ENCODE results near the gene THOC7.

Gene THOC7

DNA sequence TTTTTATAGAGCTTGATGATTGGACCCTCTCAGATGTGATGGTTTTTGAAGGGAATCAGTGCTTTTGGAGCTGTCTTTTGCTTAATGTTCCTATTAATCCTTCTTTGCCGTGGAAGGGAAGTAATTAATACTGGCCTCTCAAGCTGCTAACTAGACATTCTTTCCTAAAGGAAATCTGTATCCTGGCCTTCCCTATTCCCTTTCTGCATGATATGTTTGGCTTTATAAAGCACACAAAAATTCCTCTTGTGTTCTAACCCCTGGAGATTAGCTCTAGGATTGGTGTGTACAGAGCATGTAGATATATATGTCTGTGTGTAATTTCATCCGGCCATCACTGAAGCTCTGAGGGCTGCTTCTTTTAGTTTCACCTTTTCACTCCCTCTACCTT lies 7.0 kb upstream of the THOC7 start:
- Histone ChIP-seq H3K4me2 (ENCODE audit: low read length) (no peak overlapping the region), H3K36me3 (replicated peaks; ENCODE audit: low read depth, low read length) (peaks cover 20% of the 10 kb centered on the region), H3K9ac (ENCODE audit: low read length) (no peak overlapping the region), H3K4me1 (ENCODE audit: low read length) (peaks cover 14% of the 10 kb centered on the region), H4K20me1 (ENCODE audit: insufficient read depth, low read length) (peaks cover 56% of the 10 kb centered on the region), H3K9me3 (ENCODE audit: insufficient read depth, low read length) (no peaks in the 10 kb centered on the region), H3K27ac (ENCODE audit: low read length) (no peak overlapping the region), H2AFZ (ENCODE audit: low read depth, low read length) (no peak overlapping the region), H3K27me3 (ENCODE audit: low read depth, low read length) (no peaks in the 10 kb centered on the region), H3K79me2 (ENCODE audit: low read length) (peaks cover 95% of the 10 kb centered on the region), H3K4me3 (ENCODE audit: low read length) (no peak overlapping the region)
- no peak for TF ChIP-seq EZH2phosphoT487 (IDR thresholded peaks at IDR 0.05; ENCODE audit: low read depth)
- TF ChIP-seq, protein P1, sequence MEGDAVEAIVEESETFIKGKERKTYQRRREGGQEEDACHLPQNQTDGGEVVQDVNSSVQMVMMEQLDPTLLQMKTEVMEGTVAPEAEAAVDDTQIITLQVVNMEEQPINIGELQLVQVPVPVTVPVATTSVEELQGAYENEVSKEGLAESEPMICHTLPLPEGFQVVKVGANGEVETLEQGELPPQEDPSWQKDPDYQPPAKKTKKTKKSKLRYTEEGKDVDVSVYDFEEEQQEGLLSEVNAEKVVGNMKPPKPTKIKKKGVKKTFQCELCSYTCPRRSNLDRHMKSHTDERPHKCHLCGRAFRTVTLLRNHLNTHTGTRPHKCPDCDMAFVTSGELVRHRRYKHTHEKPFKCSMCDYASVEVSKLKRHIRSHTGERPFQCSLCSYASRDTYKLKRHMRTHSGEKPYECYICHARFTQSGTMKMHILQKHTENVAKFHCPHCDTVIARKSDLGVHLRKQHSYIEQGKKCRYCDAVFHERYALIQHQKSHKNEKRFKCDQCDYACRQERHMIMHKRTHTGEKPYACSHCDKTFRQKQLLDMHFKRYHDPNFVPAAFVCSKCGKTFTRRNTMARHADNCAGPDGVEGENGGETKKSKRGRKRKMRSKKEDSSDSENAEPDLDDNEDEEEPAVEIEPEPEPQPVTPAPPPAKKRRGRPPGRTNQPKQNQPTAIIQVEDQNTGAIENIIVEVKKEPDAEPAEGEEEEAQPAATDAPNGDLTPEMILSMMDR (IDR thresholded peaks at IDR 0.05; ENCODE audit: low read depth, low read length): no peak

DNA sequence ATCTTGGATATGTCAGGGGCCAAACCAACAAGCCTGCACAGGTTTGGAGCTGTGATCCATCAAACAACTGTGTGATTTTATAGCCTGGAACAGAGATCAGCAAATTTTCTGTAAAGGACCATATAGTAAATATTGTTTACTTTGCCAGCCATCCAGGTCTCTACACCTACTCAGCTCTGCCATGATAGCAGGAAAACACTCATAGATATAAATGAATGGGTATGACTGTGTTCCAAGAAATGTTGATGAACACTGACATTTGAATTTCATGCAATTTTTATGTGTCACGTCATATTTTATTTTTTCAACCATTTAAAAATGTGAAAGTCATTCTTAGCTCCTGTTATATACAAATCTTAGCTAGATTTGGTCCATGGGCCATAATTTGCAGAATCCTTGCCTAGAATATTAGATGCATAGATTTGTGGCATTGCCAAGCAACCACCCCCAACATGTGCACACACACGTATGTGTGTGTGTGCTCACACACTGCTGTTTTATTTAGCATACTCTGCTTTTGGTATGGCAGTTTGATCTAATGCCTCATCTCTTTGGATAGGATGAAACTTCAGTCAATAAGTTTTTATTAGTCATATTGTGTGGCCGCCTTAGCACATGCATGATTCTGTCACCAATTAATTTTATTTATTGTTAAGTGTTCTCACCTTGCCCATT lies 6.5 kb upstream of the THOC7 start:
- no peaks in the 10 kb centered on the region for H3K9me3 ChIP-seq (ENCODE audit: insufficient read depth, low read length)
- peaks cover 20% of the 10 kb centered on the region for H3K36me3 ChIP-seq (replicated peaks; ENCODE audit: low read depth, low read length)
- no peak overlapping the region for H2AFZ ChIP-seq (ENCODE audit: low read depth, low read length)
- TF ChIP-seq EZH2phosphoT487 (IDR thresholded peaks at IDR 0.05; ENCODE audit: low read depth): no peak
- TF ChIP-seq, protein P1 (IDR thresholded peaks at IDR 0.05; ENCODE audit: low read depth, low read length): no peak
- H3K9ac ChIP-seq (ENCODE audit: low read length): no peak overlapping the region
- peaks cover 51% of the 10 kb centered on the region for H4K20me1 ChIP-seq (ENCODE audit: insufficient read depth, low read length)
- H3K4me3 ChIP-seq (ENCODE audit: low read length): no peak overlapping the region
- H3K4me2 ChIP-seq (ENCODE audit: low read length): no peak overlapping the region
- H3K27ac ChIP-seq (ENCODE audit: low read length): no peak overlapping the region
- peaks cover 94% of the 10 kb centered on the region for H3K79me2 ChIP-seq (ENCODE audit: low read length)
- H3K4me1 ChIP-seq (ENCODE audit: low read length): peaks cover 18% of the 10 kb centered on the region
- H3K27me3 ChIP-seq (ENCODE audit: low read depth, low read length): no peaks in the 10 kb centered on the region

DNA sequence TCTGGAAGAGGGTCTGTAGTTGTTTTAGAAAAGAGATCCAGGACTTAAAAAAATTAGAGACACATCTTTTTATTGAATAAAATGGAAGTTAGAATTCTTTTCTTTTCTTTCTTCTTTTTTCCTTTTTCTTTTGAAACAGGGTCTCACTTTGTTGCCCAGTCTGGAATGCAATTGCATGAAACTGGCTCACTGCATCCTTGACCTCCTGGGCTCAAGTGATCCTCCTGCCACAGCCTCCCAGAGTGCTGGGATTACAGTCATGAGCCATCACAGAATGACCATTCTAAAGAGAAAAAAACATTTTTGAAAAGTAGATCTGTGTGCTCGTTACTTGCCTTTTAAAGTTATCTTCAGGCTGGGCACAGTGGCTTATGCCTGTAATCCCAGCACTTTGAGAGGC lies 3.6 kb upstream of the THOC7 start:
- Histone ChIP-seq H3K9me3 (ENCODE audit: insufficient read depth, low read length) (no peaks in the 10 kb centered on the region), H3K79me2 (ENCODE audit: low read length) (peaks cover 95% of the 10 kb centered on the region), H3K4me1 (ENCODE audit: low read length) (peaks cover 24% of the 10 kb centered on the region), H3K27me3 (ENCODE audit: low read depth, low read length) (no peaks in the 10 kb centered on the region), H3K4me2 (ENCODE audit: low read length) (no peak overlapping the region), H3K36me3 (replicated peaks; ENCODE audit: low read depth, low read length) (peaks cover 11% of the 10 kb centered on the region), H3K9ac (ENCODE audit: low read length) (no peak overlapping the region), H2AFZ (ENCODE audit: low read depth, low read length) (no peak overlapping the region), H3K27ac (ENCODE audit: low read length) (no peak overlapping the region), H4K20me1 (ENCODE audit: insufficient read depth, low read length) (peaks cover 27% of the 10 kb centered on the region), H3K4me3 (ENCODE audit: low read length) (no peak overlapping the region)
- TF ChIP-seq EZH2phosphoT487 (IDR thresholded peaks at IDR 0.05; ENCODE audit: low read depth): no peak
- TF ChIP-seq, protein P1 (IDR thresholded peaks at IDR 0.05; ENCODE audit: low read depth, low read length): no peak

DNA sequence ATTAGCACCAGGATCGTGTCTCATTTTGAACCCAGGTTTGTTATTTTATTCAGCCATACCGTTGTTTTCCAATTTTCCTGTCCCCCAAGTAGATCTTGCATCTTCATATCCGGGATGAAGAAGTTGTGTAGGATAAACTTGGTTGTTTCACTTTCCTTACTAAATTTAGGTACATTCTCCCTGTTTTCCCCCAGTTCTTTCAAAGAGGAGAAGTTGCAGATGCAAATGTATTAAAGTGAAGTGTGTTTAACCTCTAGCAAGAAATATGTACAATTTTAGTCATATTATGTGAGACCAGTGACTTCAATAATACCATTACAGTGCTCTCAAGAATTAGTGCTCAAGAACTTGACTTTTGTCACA lies 1.3 kb upstream of the THOC7 start:
- Histone ChIP-seq H3K36me3 (replicated peaks; ENCODE audit: low read depth, low read length) (peaks cover 11% of the 10 kb centered on the region), H3K27ac (ENCODE audit: low read length) (peak overlapping the region; percentile 71), H3K79me2 (ENCODE audit: low read length) (peaks cover 97% of the 10 kb centered on the region), H3K4me2 (ENCODE audit: low read length) (peak overlapping the region; percentile 90), H3K27me3 (ENCODE audit: low read depth, low read length) (no peaks in the 10 kb centered on the region), H4K20me1 (ENCODE audit: insufficient read depth, low read length) (peaks cover 11% of the 10 kb centered on the region), H2AFZ (ENCODE audit: low read depth, low read length) (peak overlapping the region; percentile 62; the same call in 1 of the 2 replicates), H3K9ac (ENCODE audit: low read length) (peak overlapping the region; percentile 91), H3K4me3 (ENCODE audit: low read length) (peak overlapping the region; percentile 85), H3K4me1 (ENCODE audit: low read length) (peaks cover 28% of the 10 kb centered on the region), H3K9me3 (ENCODE audit: insufficient read depth, low read length) (no peaks in the 10 kb centered on the region)
- TF ChIP-seq, protein P1 (IDR thresholded peaks at IDR 0.05; ENCODE audit: low read depth, low read length): no peak
- TF ChIP-seq EZH2phosphoT487 (IDR thresholded peaks at IDR 0.05; ENCODE audit: low read depth): no peak
